8988T (cell line): ENCODE results near the gene CLIC5.

Source experiments
- DNase-seq: peaks from one replicate; pipeline ENCODE4 v3.0.0; 2011

CLIC5 gene

GRCh38 chr6:46032110-46032998 is 16.7 kb upstream of the CLIC5 start:
- DNase-seq, result no peak

GRCh38 chr6:46029602-46030001 is 13.9 kb upstream of the CLIC5 start:
- DNase-seq, result no peak

GRCh38 chr6:46026307-46026706 is 10.6 kb upstream of the CLIC5 start:
- no peak for DNase-seq

- no peak for DNase-seq
These were observed 9.9 kb upstream of the CLIC5 start for GRCh38 chr6:46025573-46025972.

GRCh38 chr6:46024124-46024769 is 8.6 kb upstream of the CLIC5 start:
- no peak for DNase-seq

- DNase-seq, result no peak
These were observed 7.7 kb upstream of the CLIC5 start for GRCh38 chr6:46023216-46023915.

GRCh38 chr6:46022106-46022948 is 6.7 kb upstream of the CLIC5 start:
- no peak for DNase-seq

- DNase-seq, result no peak
These were observed 2.1 kb upstream of the CLIC5 start for GRCh38 chr6:46017726-46018125.

GRCh38 chr6:46016063-46016608 is 476 bp upstream of the CLIC5 start:
- DNase-seq, result no peak

GRCh38 chr6:46014511-46015118 is 1.0 kb downstream of the CLIC5 start:
- no peak for DNase-seq

- no peak for DNase-seq
These were observed 1.6 kb downstream of the CLIC5 start for GRCh38 chr6:46014046-46014445.

- no peak for DNase-seq
These were observed 2.0 kb downstream of the CLIC5 start for GRCh38 chr6:46013639-46014038.

GRCh38 chr6:46012834-46013233 is 2.8 kb downstream of the CLIC5 start:
- DNase-seq, result no peak

GRCh38 chr6:46011188-46012085 is 4.2 kb downstream of the CLIC5 start:
- no peak for DNase-seq

GRCh38 chr6:46010771-46011170 is 4.9 kb downstream of the CLIC5 start:
- DNase-seq, result no peak

- DNase-seq, result no peak
These were observed 5.4 kb downstream of the CLIC5 start for GRCh38 chr6:46010270-46010669.

- no peak for DNase-seq
These were observed 13.4 kb downstream of the CLIC5 start for GRCh38 chr6:46002264-46002663.

- DNase-seq, result no peak
These were observed 14.8 kb downstream of the CLIC5 start for GRCh38 chr6:46000905-46001304.

- DNase-seq, result no peak
These were observed 17.1 kb downstream of the CLIC5 start for GRCh38 chr6:45998524-45998923.

- DNase-seq, result no peak
These were observed 17.7 kb downstream of the CLIC5 start for GRCh38 chr6:45997875-45998506.
